HepG2 (cell line): ENCODE data around the gene GINS2. TPM values are rescaled to one million over a fixed set of nuclear protein-coding genes. Genes with fewer than 3 reads are reported as not detected.

Source experiments
- ATAC-seq: fragments of 200-7000 bp; cut with Tn5 transposase; 3 replicates; pipeline ENCODE4 v1.9.1; 2020; ENCODE audit warnings: mild to moderate bottlenecking, moderate library complexity
- BruUV-seq: library from RNA; stranded (reverse); fragments of 400-500 nt; replicated peaks from 2 replicates; lab custom pipeline; 2021; lab: Mats Ljungman, UMichigan
- CTCF ChIA-PET: fragments of 300-600 bp; formaldehyde crosslinking; extraction: SDS; loops from one replicate; lab custom pipeline; 2021; ENCODE audit warnings: low total read pairs, inconsistent platforms, low intra/inter-chr PET ratio; lab: Yijun Ruan, JAX
- POLR2A ChIA-PET: fragments of 350-600 bp; sonication (Branson Sonifier 250); formaldehyde crosslinking; loops from one replicate; lab custom pipeline; 2020; ENCODE audit warnings: antibody characterized with exemption, inconsistent platforms; lab: Yijun Ruan, JAX
- DNase-seq: peaks from one replicate; pipeline ENCODE4 v3.0.0-alpha.2; 2015; ENCODE audit warnings: low spot score
- FAIRE-seq: peaks from 3 replicates; lab custom pipeline; 2011; peaks lifted over from hg19 to GRCh38; lab: Jason Lieb, UNC
- H2AFZ ChIP-seq: one replicate; pipeline ENCODE4 v1.6.1; 2011; ENCODE audit warnings: low read length, inconsistent platforms
- H3K27ac ChIP-seq: fragments of 300-600 bp; 3 replicates; pipeline ENCODE4 v1.8.0; 2011; ENCODE audit warnings: mixed run types, mild to moderate bottlenecking, mixed read lengths, low read length, inconsistent platforms; ENCODE audit not compliant: insufficient read depth; ENCODE audit errors: extremely low read length
- H3K27me3 ChIP-seq, 2 experiments: fragments of 200-600 bp in 1 of 2; 2 replicates in 1 of 2; 3 replicates in 1 of 2; pipeline versions ENCODE4 v1.6.0 to v1.8.0; 2011; ENCODE audit warnings: low read length in 2 of 2, mild to moderate bottlenecking in 2 of 2, moderate library complexity in 2 of 2, inconsistent platforms in 1 of 2; ENCODE audit not compliant: insufficient read depth in 2 of 2, control insufficient read depth in 1 of 2
- H3K36me3 ChIP-seq, 2 experiments: fragments of 200-600 bp in 1 of 2; replicated peaks in 1 of 2; 2 replicates in 1 of 2; 3 replicates in 1 of 2; pipeline versions ENCODE4 v1.5.1 to v1.8.0; 2011; ENCODE audit warnings: low read length in 2 of 2, inconsistent platforms in 1 of 2; ENCODE audit not compliant: insufficient read depth in 2 of 2, control insufficient read depth in 1 of 2
- H3K4me1 ChIP-seq: 2 replicates; pipeline ENCODE4 v1.5.1; 2012; ENCODE audit warnings: low read length, inconsistent platforms; ENCODE audit not compliant: insufficient read depth
- H3K4me2 ChIP-seq: 2 replicates; pipeline ENCODE4 v1.6.0; 2011; ENCODE audit warnings: low read depth, low read length, inconsistent platforms
- H3K4me3 ChIP-seq, 3 experiments: fragments of 200-600 bp in 1 of 3; sonication (generic), shearing (Covaris generic) in 1 of 3; replicated peaks in 1 of 3; 2 replicates each; pipeline ENCODE4 v1.5.1; 2011 to 2016; ENCODE audit warnings: low read length in 3 of 3, inconsistent platforms in 2 of 3, low read depth in 2 of 3, mild to moderate bottlenecking in 2 of 3, control low read depth in 1 of 3, mixed read lengths in 1 of 3; ENCODE audit not compliant: insufficient read depth in 1 of 3
- H3K79me2 ChIP-seq: one replicate; pipeline ENCODE4 v1.6.1; 2011; ENCODE audit warnings: low read length, inconsistent platforms; ENCODE audit not compliant: insufficient read depth
- H3K9ac ChIP-seq: 2 replicates; pipeline ENCODE4 v1.6.0; 2011; ENCODE audit warnings: mild to moderate bottlenecking, low read depth, low read length, inconsistent platforms; ENCODE audit not compliant: insufficient read depth
- H3K9me3 ChIP-seq: 2 replicates; pipeline ENCODE4 v1.5.1; 2012; ENCODE audit warnings: mild to moderate bottlenecking, low read length
- H4K20me1 ChIP-seq: 2 replicates; pipeline ENCODE4 v1.6.0; 2011; ENCODE audit warnings: inconsistent platforms, mild to moderate bottlenecking, low read length, moderate library complexity; ENCODE audit not compliant: insufficient read depth
- AFF4 ChIP-seq: sonication (generic); formaldehyde crosslinking; IDR thresholded peaks from 2 replicates; pipeline ENCODE4 v1.4.0; 2020; ENCODE audit warnings: missing genetic modification reagents
- AGO2 ChIP-seq: fragments of 200-400 bp; formaldehyde crosslinking; optimal IDR thresholded peaks from 2 replicates; pipeline ENCODE3; 2017; ENCODE audit warnings: mild to moderate bottlenecking, low read depth, low read length, moderate library complexity
- BATF2 ChIP-seq: sonication (generic); formaldehyde crosslinking; IDR thresholded peaks from 2 replicates; pipeline ENCODE4 v1.8.0; 2022; ENCODE audit warnings: mild to moderate bottlenecking, missing genetic modification reagents, moderate library complexity
- CENPBD1 ChIP-seq: sonication (generic); formaldehyde crosslinking; IDR thresholded peaks from 2 replicates; pipeline ENCODE4 v1.8.0; 2022; ENCODE audit warnings: missing genetic modification reagents, low read depth, mild to moderate bottlenecking, borderline replicate concordance
- EEA1 ChIP-seq: sonication (generic); formaldehyde crosslinking; IDR thresholded peaks from 2 replicates; pipeline ENCODE4 v1.5.1; 2020; ENCODE audit warnings: mild to moderate bottlenecking, missing genetic modification reagents, borderline replicate concordance
- POGZ ChIP-seq: sonication (generic); formaldehyde crosslinking; IDR thresholded peaks from 2 replicates; pipeline ENCODE4 v1.4.0; 2020; ENCODE audit warnings: mild to moderate bottlenecking, missing genetic modification reagents
- POLR2AphosphoS2 ChIP-seq: IDR thresholded peaks from 2 replicates; pipeline ENCODE4 v1.6.1; 2011; ENCODE audit warnings: low read depth, low read length, improper control_type of control experiment
- RBM22 ChIP-seq: fragments of 200-400 bp; formaldehyde crosslinking; optimal IDR thresholded peaks from 2 replicates; pipeline ENCODE3; 2017; ENCODE audit warnings: mild to moderate bottlenecking, low read length, moderate library complexity
- RXRB ChIP-seq: IDR thresholded peaks from 2 replicates; pipeline ENCODE4 v1.6.1; 2016; ENCODE audit warnings: borderline replicate concordance, missing genetic modification reagents, missing compliant biosample characterization
- SP4 ChIP-seq: sonication (generic); formaldehyde crosslinking; IDR thresholded peaks from 2 replicates; pipeline ENCODE4 v1.8.1; 2023; ENCODE audit warnings: mild to moderate bottlenecking, missing genetic modification reagents
- ZKSCAN1 ChIP-seq: fragments of 150-350 bp; IDR thresholded peaks from 2 replicates; pipeline ENCODE4 v1.6.1; 2014; ENCODE audit warnings: low read length
- ZNF768 ChIP-seq: sonication (generic); formaldehyde crosslinking; IDR thresholded peaks from 2 replicates; pipeline ENCODE4 v1.4.0; 2020; ENCODE audit warnings: missing genetic modification reagents
- WGBS: methylation state at CpG from one replicate; pipeline ENCODE4 v1.1.6; 2017; ENCODE audit warnings: low lambda C conversion rate; 5-methylcytosine and 5-hydroxymethylcytosine counted together
- in situ Hi-C: cut with HindIII; loops from 2 replicates; pipeline ENCODE4 v1.10.0; 2017; ENCODE audit warnings: low pct_unique_long_range_greater_than_20kb; ENCODE audit not compliant: extremely low pct_ligation_motif_present
- intact Hi-C: fragments of 100-400 bp; cut with micrococcal nuclease; formaldehyde crosslinking; loops from one replicate; pipeline ENCODE4 v1.10.0; 2022; ENCODE audit not compliant: unreplicated experiment
- polyA plus RNA-seq, 8 experiments: library from polyadenylated mRNA; depleted of rRNA in 3 of 8; stranded (reverse) in 7 of 8; unstranded in 1 of 8; fragments of >200 nt; fragmentation: Illumina TruSeq in 4 of 8; extraction: Trizol in 4 of 8; gene quantifications; 2 replicates each; pipeline versions ENCODE4 v1.2.1 to v1.2.3, GENCODE V29; 2011 to 2016; ENCODE audit warnings: low read depth in 4 of 8, missing spikeins in 1 of 8, mixed read lengths in 1 of 8; ENCODE audit not compliant: insufficient read depth in 1 of 8
- total RNA-seq, 5 experiments: library from RNA; depleted of rRNA; stranded (reverse); fragments of >200 nt; fragmentation: Illumina TruSeq; extraction: Trizol; gene quantifications; 2 replicates each; pipeline ENCODE4 v1.2.3, GENCODE V29; 2016; ENCODE audit warnings: low read depth in 1 of 5

The GINS2 gene
- total and polyA plus RNA-seq, 2 of the 13 experiments (the other 11 are each of a cell fraction or from before 2014, with no cell fraction given), result 10.6 to 48.3 TPM

- H3K27ac ChIP-seq, result no peak overlapping the region
- POLR2A ChIA-PET, result interaction anchor here (1.0 kb wide), 1 partner anchor 17 kb away, joined by 3 read pairs; no protein-coding TSS in a partner anchor
Measured at GRCh38 chr16:85638695-85639409, 49.9 kb downstream of the GINS2 start.

GRCh38 chr16:85637808-85638647 is 50.7 kb downstream of the GINS2 start:
- no peaks in the 10 kb centered on the region for H3K9me3 ChIP-seq
- no peak overlapping the region for H3K27ac ChIP-seq
- peaks cover 38 to 87% of the 10 kb centered on the region in 2 experiments for H3K36me3 ChIP-seq
- no peak overlapping the region for H3K9ac ChIP-seq
- intact Hi-C loops, result no loop called here
- no peak for FAIRE-seq
- DNase-seq, result no peak
- peaks cover 57% of the 10 kb centered on the region for H3K79me2 ChIP-seq
- 97% methylated on average over 35 of the region's 37 CpGs for WGBS
- H3K27me3 ChIP-seq, result no peaks in the 10 kb centered on the region
- POLR2A ChIA-PET, result interaction anchor here (1.0 kb wide), 1 partner anchor 16 kb away, joined by 3 read pairs; no protein-coding TSS in a partner anchor
- CTCF ChIA-PET, result no interaction called here
- no peak overlapping the region for H3K4me2 ChIP-seq
- no peaks in the 10 kb centered on the region for H3K4me1 ChIP-seq
- no peak overlapping the region for H3K4me3 ChIP-seq
- no TSS peak for BruUV-seq
- no peak for ATAC-seq
- in situ Hi-C loops, result no loop called here
- peaks cover 94% of the 10 kb centered on the region; the same call in 1 of the 2 replicates for H4K20me1 ChIP-seq
- no peak overlapping the region for H2AFZ ChIP-seq
- TF ChIP-seq RXRB (CRISPR knock-in tag) (no peak), AFF4 (CRISPR knock-in tag) (no peak), ZNF768 (CRISPR knock-in tag) (peak; percentile 92), BATF2 (CRISPR knock-in tag) (no peak)

More at GRCh38 chr16:85638695-85639409, 49.9 kb downstream of the GINS2 start:
- Histone ChIP-seq H3K27me3 (no peaks in the 10 kb centered on the region), H3K9me3 (no peaks in the 10 kb centered on the region), H4K20me1 (peaks cover 93% of the 10 kb centered on the region; the same call in 1 of the 2 replicates), H2AFZ (no peak overlapping the region)
- FAIRE-seq (no peak), DNase-seq (no peak)
- intact Hi-C loops, result no loop called here
- TF ChIP-seq AGO2 (peak; percentile 36), ZKSCAN1 (no peak), EEA1 (CRISPR knock-in tag) (no peak), POGZ (CRISPR knock-in tag) (no peak), RBM22 (peak; percentile 47), CENPBD1 (CRISPR knock-in tag) (no peak), SP4 (CRISPR knock-in tag) (no peak), POLR2AphosphoS2 (no peak)
- TF ChIP-seq, all 625 proteins: peak for 2
- Histone ChIP-seq H3K36me3 (peaks cover 39 to 84% of the 10 kb centered on the region in 2 experiments), H3K4me2 (no peak overlapping the region), H3K4me3 (no peak overlapping the region), H3K9ac (no peak overlapping the region), H3K79me2 (peaks cover 57% of the 10 kb centered on the region), H3K4me1 (peaks cover 4% of the 10 kb centered on the region)
- CTCF ChIA-PET, result no interaction called here
- BruUV-seq, result no TSS peak
- 91% methylated on average over 19 of the region's 26 CpGs for WGBS
- in situ Hi-C loops, result no loop called here
- no peak for ATAC-seq
